ENCODE measurements around the gene SLC52A3.

- TF ChIP-seq CTCF (IDR thresholded peaks at IDR 0.05; ENCODE audit: extremely low read depth in 1 of 2, insufficient read depth in 1 of 2, low read depth in 1 of 2, low read length in 2 of 2), result no peak
- TF ChIP-seq GATA2 (IDR thresholded peaks at IDR 0.05; ENCODE audit: insufficient read depth, insufficient read length, low read depth, low read length), result no peak
- no peak for TF ChIP-seq POLR2AphosphoS5 (IDR thresholded peaks at IDR 0.05; ENCODE audit: insufficient read depth, low read depth, low read length)
- TF ChIP-seq EZH2 (IDR thresholded peaks at IDR 0.05; ENCODE audit: borderline replicate concordance, low read depth, low read length, severe bottlenecking), result no peak
Observed at GRCh38 chr20:779771-780170, 11.5 kb upstream of the SLC52A3 start.
